ENCODE measurements around the gene DPYSL4.

- TF ChIP-seq CTCF (IDR thresholded peaks at IDR 0.05; ENCODE audit: low read length) = no peak
- no peak for TF ChIP-seq EZH2 (IDR thresholded peaks at IDR 0.05; ENCODE audit: borderline replicate concordance, low read length)
Measured at GRCh38 chr10:132232981-132233380, 46.2 kb downstream of the DPYSL4 start.

All from OCI-LY1 (cell line).